DMS153 (cell line): Measurements from ENCODE around the gene PLCH1.
A peak's percentile ranks its signal among the peaks of the same experiment; 100 is the strongest.

Experiments
- DNase-seq: peaks from one replicate; lab custom pipeline; 2025; lab: John Stamatoyannopoulos, UW

PLCH1 gene

DNA sequence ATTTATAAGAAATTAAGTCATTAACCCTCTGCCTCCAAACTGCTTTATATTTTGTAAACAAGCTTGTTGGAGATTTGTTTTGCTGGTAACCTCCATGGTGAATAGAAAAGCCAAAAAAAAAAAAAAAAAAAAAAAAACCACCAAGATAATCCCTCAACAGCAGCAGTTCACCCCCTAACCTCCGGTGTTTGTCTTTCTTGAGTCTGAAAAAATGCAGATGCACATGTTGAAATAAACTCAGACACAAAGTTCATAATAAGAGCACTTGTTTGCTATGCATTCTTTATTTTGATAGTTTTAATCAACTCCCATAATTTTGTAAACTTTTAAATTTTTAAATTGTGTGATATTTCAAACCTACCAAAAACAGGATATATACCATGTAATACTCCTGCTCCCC lies 1.8 kb upstream of the PLCH1 start:
- no peak for DNase-seq

DNA sequence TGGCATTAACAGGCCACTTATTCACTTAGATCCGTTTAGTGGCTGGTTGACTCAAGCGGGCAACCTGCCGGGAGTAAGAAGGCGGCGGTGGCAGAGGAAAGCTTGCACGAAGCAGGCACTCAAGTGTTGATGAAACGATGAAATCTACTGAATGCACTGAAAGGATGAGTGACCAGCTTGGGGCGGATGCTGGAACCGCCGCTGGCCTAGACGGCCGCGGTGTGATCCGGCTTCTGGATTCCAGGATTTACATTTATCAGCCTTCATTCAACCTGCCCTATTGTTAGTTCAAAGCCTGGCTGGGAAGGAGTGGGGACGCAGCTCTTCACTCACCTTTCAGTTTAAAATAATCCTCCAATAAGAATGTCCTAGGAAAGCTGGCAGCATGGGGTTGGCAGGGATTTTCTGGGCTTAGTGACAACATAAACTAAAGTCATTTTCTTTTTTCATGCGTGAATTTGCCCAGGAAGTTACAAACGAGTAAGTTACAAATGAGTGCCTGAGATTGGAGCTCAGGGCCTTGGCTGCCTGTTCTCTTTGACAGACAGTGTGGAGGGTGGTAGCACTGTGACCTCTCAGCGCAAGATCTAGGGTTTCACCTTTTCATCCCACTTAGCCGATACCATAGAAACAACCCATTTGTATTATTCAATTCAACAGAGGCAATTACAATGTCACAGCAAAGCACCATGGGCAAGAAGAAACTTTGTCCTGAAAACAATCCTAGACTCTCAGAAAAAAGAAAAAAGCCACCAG lies 1.1 kb upstream of the PLCH1 start:
- DNase-seq, result peak; percentile 54

DNA sequence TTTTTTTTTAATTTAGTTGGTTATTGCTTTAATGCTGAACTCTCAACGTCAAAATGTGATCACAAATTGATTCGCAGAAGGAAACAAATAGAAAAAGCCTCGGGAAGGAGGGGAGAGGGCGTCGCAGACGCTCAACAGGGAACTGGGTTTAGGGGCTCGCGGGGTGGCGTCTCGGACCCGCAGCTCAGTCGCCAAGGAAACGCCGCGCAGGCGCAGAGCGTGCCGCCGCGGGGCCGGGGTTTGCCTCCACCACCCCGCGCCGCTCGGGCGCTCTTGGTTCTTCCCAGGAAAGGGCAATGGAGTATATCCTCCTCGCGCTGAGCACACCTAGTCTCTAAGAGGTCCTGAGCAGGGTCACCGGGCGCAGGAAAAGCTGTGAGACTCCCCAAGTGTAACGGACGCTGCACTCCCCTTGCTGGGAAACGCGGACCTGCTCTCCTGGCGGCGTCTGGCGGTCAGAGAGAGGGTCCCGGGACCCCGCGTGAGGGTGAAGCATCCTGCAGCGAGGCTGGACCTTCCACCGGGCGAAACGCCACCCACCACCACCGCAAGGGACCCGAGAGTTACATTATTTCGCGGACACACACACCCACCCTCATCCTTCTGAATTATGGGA lies 753 bp downstream of the PLCH1 start:
- DNase-seq, result peak; percentile 45

DNA sequence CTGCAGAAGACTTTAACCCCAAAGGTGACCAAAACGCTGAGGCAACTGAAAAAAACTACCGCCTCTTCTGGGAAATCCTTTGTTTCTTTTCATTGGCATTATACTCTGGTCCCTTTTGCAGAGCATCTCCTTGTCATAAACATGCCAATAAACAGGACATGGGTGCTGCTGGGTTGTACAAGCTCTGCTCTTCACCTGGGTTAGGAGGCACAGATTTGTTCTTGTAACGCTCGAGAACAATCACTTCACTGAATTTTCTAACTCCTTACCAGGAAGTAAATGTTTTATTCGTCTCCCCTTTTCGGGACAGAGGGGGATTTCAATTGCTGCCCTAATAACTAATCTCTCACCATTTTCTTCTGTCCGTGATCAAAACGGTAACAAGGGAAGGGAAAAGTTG lies 1.3 kb downstream of the PLCH1 start:
- no peak for DNase-seq

DNA sequence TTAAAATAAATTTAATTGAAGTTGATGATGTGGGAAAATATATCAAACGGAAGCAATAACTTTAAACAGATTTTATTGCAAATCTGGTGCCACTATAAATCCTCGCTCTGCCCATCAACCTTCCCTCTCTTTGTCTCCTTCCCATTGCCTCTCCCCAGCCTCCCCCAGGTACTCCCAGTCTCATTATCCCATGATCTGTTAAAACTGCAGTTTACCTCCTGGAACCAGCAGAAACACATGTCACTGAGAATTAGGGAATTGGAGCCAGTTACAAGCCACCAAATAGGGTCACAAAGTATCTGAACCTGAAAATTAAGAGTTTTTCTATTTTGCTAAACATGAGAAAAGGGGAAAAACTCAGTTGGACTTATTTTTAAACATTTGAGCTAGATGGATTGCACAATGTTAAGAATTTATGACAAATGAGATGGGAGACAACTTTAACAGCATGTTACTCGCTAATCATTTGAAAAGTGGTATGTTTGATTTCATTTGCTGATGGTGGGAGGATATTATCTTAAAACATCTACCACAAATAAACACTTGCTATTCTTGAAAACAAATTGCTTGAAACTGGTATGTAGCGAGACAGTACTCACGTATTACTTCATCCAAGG lies 2.4 kb downstream of the PLCH1 start:
- no peak for DNase-seq

DNA sequence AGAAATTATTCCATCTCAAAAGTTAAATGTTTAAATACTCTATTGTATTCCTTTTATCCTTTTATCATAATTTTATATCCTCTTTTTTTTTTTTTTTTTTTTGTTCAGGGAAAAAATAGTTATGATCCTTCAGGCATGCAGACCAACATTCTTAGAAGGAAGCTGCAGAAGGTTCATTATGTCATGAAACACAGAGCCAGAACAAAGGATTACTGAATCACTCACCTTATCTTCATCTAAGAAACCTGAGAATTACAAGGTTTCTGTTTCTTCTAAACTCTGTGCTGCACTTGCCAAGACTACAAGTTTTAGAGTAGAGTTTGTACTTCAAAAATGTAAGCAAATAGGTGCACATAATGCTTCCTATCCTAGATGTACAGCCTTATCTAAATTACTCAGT lies 3.3 kb downstream of the PLCH1 start:
- DNase-seq, result no peak

DNA sequence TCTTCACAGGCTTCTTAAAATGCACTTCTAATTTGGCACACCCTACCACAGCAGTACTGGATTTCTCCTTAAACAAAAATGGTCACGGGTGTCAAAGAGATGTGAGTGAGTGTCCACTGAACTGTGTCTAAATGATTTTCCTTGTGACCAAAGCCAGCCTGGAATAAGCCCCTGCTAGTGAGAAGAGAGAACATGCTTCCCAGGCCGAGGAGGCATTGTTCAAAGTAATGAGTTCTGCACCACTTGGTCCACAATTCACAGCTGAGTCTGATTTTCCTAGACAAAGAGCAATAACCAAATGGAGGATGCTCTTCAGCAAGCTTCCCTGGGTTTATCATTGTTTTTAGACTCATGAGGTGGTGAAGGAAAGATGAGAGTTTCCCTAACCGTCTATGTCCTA lies 3.8 kb downstream of the PLCH1 start:
- no peak for DNase-seq

DNA sequence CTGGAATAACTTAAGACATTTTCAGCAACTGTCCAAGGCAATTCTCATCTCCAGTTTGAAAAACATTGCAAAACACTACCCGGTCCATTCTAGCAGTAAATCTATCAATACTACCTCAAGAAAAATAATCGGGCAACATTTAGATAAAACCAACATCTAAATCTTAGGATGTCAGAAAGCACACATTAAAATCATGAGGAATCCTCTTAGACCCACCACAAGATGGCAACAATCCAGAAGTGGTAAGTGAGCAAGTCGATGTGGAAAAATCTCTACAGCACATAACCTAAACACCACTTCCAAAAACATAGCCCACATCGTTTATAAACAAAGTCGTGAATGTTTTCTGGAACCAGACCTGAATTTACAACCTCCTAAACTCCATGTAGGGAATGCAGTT lies 5.7 kb downstream of the PLCH1 start:
- DNase-seq, result no peak

DNA sequence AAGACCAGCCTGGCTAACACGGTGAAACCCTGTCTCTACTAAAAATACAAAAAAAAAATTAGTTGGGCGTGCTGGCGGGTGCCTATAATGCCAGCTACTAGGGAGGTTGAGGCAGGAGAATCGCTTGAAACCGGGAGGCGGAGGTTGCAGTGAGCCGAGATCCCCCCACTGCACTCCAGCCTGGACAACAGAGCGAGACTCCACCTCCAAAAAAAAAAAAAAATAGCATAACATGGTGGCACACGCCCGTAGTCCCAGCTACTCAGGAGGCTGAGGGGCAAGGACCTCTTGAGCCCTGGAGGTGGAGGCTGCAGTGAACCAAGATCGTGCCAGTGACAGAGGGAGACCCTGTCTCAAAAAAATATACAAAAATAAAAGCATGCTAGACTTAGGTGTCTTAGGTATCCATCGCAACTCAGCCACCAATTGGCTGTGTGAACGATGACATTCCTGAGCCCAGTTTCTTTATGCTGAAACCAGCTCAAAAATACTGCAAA lies 6.2 kb downstream of the PLCH1 start:
- DNase-seq, result no peak

DNA sequence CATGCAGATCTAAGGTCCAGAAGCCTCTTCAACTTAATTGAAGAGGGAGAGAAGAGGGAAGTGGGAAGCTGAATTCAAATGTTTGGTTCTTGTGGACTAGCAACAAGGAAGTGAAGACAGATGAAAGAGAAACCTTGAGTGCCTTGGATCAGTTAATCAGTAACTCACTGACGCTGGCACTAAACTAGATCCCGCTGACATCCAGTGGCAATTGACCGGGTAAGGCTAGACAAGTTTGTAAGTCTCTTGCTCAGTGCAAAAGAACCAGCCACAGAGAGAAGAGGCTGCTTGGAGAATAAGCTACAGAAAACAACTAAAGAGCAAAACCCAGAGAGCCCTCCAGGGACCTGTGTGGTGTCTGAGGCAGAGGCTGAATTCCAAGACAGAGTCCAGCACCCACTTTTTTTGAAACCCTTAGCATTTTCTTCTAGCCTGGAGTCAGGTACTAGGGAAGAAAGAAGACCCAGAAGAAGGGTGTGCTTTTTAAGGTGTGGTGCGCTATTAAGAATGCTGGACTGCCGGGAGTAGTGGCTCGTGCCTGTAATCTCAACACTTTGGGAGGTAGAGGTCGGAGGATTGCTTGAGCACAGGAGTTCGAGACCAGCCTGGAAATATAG lies 6.9 kb downstream of the PLCH1 start:
- DNase-seq, result no peak

DNA sequence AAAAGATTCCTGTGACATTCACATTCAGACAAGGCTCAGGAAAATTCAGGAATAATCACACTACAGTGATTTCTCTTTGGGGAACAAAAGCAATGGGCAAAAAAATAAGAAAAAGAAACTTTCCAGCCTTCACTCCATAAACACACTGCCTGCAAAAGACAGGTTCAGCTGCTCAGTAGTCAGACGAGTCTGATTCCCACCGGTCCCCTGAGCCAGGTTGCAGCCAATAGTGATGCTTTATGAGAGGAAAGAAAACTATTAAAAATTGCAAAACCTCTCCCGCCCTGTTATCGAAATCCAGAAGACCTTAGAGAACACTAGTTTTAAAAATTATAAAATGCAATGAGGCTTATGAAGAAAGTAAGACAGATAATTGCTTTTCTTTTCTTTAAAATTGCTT lies 8.5 kb downstream of the PLCH1 start:
- DNase-seq, result no peak

DNA sequence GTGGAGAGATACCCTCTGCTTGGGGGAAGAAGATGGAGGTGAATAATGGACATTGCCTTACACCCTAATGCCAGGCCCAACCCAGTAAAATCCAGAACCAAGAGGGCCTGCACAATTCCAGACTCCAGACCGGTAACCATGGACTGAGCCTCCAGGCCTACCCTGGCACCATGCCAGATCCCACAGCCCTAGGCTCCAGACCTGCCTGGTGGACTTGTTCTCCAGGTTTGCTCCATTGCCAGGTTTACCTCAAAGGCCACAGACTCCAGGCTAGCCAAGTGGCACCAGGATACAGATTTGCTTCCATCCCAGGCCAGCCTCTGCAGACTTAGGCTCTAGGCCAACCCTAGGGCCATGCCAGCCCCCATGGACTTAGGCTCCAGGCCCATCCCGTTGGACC lies 14.0 kb downstream of the PLCH1 start:
- DNase-seq, result no peak

DNA sequence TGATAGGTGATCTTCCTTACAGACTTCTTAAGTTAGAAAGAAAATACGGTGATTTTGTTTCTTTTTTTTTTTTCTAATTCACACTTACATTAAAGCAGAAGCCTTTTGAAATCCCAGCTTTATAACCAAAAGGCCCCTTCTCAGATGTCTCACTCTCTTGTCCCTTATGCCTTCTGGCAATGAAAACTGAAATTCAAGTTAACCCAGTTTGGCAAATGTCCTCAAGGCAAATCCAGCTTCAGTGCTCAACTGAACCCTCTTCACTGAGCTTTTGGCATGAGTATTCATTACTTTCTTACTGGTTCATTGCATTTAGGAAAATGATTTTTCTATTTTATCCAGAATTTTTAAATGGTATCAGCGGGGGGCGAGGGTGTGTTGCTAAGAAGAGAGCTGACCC lies 17.0 kb downstream of the PLCH1 start:
- no peak for DNase-seq

DNA sequence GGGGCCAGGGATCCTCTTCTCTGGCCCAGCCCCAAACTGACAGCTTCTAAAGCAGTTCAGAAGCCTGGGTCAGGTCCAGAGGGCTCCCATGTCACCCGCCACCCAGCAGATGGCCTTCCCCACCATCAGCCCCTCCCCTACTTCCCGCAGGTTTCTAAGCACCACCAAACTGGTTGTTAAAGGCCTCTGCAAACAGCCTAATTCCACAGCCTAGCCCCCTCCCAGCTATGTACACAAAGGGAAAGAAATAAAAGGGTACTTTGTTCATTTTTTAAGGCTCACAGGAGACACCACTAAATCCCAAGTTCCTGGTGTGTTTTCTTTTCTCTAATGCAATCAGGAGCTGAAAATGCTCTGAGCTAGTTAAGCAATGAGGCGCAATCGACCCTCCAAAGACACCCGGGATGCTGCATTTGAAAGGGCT lies 30.6 kb downstream of the PLCH1 start:
- DNase-seq, result peak; percentile 3

DNA sequence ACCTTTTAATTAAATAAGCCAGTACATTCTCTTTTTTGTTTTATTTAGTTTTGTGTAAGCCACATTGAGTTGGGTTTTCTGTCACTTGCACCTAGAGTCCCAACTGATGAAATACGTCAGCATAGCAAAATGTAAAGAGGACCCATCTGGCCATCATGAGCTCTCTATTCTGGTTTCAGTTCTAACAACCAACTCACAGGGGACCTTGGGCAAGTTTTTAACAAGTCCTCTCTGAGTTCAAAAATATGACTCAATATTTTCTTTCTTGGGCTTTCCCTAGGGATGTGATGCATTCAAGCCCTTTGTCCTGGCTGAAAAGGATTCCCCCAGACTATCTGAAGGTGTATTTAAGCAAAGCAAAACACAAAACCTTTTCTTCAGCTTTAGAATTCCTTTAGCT lies 32.9 kb downstream of the PLCH1 start:
- DNase-seq, result no peak

DNA sequence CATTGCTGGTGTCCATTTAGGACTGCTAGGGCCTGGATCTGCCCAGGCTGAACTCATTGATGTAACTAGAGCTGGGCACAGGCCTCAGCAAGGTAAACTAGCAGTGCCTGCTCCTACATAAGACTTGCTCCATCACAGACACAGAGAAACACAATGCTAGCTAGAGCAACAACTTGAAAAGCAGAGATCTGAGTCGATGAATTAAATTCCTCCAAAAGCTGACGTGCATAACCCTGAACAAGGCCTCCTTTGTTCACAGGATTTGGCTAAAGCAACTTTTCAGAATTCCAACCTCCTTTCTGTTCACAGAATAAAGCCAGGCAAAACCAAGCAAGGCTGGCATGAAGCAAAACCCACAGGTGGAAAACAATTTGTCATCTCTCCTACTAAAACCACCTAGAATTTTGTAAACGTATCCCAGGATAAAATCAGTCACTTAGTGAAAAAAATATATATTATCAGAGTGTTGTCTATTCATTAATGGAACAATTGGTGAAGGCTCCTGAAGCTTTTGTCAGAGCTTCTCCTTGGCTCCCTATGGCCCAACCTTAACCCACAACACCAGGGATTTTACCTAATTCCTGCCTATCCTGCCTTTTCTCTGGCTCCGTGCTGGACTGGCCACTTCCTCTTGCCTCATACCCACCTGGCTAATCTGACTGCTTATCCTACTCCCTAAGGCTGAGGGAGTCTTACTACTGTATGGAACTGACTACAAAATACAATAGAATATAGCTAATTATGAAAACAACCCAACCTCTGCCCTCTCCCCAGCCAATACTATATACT lies 39.9 kb downstream of the PLCH1 start:
- no peak for DNase-seq

DNA sequence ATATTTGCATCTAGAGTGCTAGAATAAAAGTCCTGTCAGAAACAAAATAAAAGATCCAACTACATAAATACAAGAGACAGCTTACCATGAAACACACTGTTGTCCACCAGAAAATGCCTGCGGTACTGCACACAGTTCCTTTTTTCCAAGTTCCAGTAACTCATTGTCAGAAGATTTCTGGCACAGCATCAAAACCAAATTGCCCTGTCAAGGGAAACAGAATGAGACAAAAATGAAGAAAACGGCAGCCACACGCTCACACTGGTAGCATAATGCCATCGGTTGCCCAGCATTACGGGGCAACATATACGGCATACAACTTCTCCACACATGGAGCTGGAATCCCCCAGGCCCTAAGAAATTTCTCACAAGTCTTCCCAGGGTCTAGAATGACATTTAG lies 40.8 kb downstream of the PLCH1 start:
- no peak for DNase-seq

DNA sequence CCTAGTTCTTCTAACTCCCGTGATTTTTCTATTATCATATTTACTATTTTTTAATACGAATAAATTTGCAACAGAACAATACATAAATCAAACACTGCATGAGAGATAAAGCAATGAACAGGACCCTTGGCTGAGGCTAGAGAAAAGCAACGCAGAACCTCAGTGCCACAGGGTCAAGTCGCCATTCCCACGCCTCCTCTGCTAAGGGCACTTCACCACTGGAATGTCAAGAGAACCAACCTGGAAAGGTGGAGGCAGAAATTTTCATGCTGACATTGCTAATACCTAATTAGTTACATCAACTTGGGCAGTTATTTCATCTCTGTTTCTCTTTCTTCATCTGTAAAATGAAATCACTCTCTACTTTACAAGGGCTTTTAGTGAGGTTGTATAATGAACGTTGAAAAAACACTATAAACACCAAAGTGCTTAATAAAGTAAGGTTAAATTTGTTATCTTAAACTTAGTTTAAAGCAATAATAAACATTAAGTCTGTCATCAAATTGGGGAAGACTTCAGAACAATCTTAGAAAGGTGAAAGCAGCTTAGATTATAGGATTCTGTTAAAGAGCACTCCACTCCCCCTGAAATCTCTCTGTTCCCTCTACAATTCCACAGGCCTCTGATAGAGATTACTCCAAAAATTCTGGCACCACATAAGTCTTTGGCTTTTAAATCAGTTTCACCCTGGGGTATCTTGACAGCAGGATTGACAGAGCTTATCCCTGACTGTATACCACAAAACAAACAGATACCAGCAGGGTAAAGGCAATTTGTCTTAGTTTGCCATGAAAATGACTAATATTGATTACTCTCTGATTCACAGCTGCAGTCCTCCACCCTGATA lies 41.9 kb downstream of the PLCH1 start:
- DNase-seq, result no peak

DNA sequence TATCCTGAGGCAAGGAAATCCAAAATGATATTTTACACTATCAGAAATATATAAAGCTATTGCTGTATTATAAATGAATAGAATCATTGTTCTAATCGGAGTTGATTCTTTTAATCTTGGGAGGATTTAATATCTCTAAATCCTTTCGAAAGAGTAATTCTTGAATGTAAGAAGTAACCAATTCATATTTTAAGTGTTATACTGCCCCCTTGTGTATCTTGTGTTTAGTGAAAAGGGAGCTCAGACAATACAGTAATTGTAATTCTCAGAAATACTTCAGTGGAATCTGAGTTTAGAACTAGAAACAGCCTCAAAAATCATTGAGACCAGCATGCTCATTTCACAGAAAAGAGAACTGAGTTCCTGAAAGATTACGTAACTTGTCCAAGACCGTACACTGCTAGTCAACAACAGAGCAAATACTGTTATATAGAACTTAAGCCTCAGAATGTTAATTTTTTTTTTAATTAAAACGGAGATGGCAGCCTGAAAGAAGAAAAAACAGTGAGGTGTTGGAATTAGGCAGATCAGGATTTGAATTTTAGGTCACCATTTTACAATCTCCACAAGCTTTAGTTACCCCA lies 42.9 kb downstream of the PLCH1 start:
- peak; percentile 26 for DNase-seq

DNA sequence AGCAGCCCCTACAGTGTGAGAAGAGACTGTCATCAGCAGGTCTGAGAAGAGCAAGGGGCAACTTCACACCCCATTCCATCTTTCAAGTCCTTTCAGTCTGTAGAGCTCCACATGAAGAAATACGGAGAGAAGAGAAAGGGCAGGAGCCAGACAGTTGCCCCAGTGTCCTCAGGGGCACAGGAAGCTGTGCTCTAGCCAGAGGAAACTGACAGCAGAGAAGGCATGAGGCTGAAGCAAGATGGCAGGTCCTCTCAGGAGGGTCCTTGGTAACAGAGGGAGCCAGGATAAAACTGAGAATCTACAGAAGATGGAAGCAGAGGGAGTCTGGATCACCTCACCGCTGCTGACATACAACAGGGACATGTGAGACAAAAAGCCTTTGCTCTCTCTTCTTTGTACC lies 47.3 kb downstream of the PLCH1 start:
- no peak for DNase-seq

DNA sequence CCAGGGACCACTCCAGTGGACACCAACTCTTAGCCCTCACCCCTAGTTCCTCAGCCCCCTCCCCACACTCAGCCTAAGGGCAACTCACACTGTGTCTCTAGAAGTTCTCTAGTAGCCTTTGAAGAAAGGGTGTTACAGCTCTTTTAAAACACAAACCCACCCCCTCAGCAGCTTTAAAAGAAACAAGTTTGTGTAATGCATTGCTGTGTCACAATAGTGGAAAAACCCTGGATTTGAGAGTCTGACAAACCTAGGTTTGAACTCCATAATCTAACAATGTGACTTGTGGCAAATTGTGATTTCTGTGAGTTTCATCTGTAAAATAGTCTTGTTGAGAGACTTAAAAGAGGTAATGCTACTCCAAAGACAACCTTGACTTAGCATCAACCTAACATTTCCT lies 54.0 kb downstream of the PLCH1 start:
- DNase-seq, result no peak
